SK-N-SH treated with all-trans-retinoic acid at 6 μM for 48 hours (cell line): ENCODE measurements around the gene EPN2.

Experiments used
- ATAC-seq: fragments of 200-7000 bp; cut with Tn5 transposase; 3 replicates; pipeline ENCODE4 v1.9.1; 2020; ENCODE audit warnings: mild to moderate bottlenecking, moderate library complexity
- ARNTL ChIP-seq: fragments of 450-650 bp; formaldehyde crosslinking; IDR thresholded peaks from 2 replicates; pipeline ENCODE4 v1.5.0; 2020; ENCODE audit warnings: low read depth, mild to moderate bottlenecking, moderate library complexity, borderline replicate concordance
- BACH2 ChIP-seq: fragments of 250-450 bp; sonication (Bioruptor Pico); IDR thresholded peaks from 2 replicates; pipeline ENCODE4 v1.9.0; 2021; ENCODE audit warnings: mild to moderate bottlenecking, borderline replicate concordance
- CSDC2 ChIP-seq: fragments of 250-450 bp; sonication (Bioruptor Pico); IDR thresholded peaks from 2 replicates; pipeline ENCODE4 v1.5.0; 2020; ENCODE audit warnings: mild to moderate bottlenecking, moderate library complexity
- ESRRG ChIP-seq: fragments of 250-450 bp; sonication (Bioruptor Pico); IDR thresholded peaks from 2 replicates; pipeline ENCODE4 v1.6.1; 2021; ENCODE audit warnings: mild to moderate bottlenecking
- GLIS3 ChIP-seq: fragments of 250-450 bp; sonication (Bioruptor Pico); IDR thresholded peaks from 2 replicates; pipeline ENCODE4 v1.5.0; 2020; ENCODE audit warnings: mild to moderate bottlenecking, moderate library complexity
- ISL1 ChIP-seq: fragments of 250-450 bp; sonication (Bioruptor Pico); IDR thresholded peaks from 2 replicates; pipeline ENCODE4 v2.1.2; 2022; ENCODE audit warnings: mild to moderate bottlenecking, moderate library complexity
- OSR1 ChIP-seq: fragments of 250-450 bp; sonication (Bioruptor Pico); IDR thresholded peaks from 2 replicates; pipeline ENCODE4 v1.8.0; 2022; ENCODE audit warnings: moderate library complexity, mild to moderate bottlenecking, inconsistent platforms
- PPARA ChIP-seq: fragments of 250-450 bp; sonication (Bioruptor Pico); IDR thresholded peaks from 2 replicates; pipeline ENCODE4 v1.5.0; 2020; ENCODE audit warnings: mild to moderate bottlenecking, borderline replicate concordance
- RARB ChIP-seq: fragments of 250-450 bp; sonication (Bioruptor Pico); IDR thresholded peaks from 2 replicates; pipeline ENCODE4 v1.8.0; 2021; ENCODE audit warnings: mild to moderate bottlenecking, moderate library complexity
- SNAI2 ChIP-seq: fragments of 250-450 bp; sonication (Bioruptor Pico); IDR thresholded peaks from 2 replicates; pipeline ENCODE4 v1.5.0; 2020; ENCODE audit warnings: mild to moderate bottlenecking, moderate library complexity
- TCF4 ChIP-seq: fragments of 250-450 bp; sonication (Bioruptor Pico); IDR thresholded peaks from 2 replicates; pipeline ENCODE4 v1.8.0; 2021; ENCODE audit warnings: mild to moderate bottlenecking, moderate library complexity, borderline replicate concordance
- TOX ChIP-seq: fragments of 250-450 bp; sonication (Bioruptor Pico); IDR thresholded peaks from 2 replicates; pipeline ENCODE4 v1.8.0; 2021; ENCODE audit warnings: mild to moderate bottlenecking, moderate library complexity, borderline replicate concordance
- ZC3H10 ChIP-seq: fragments of 250-450 bp; sonication (Bioruptor Pico); IDR thresholded peaks from 2 replicates; pipeline ENCODE4 v1.5.1; 2021; ENCODE audit warnings: mild to moderate bottlenecking, moderate library complexity
- ZFP3 ChIP-seq: fragments of 250-450 bp; sonication (Bioruptor Pico); IDR thresholded peaks from 2 replicates; pipeline ENCODE4 v1.5.0; 2020; ENCODE audit warnings: mild to moderate bottlenecking, moderate library complexity
- ZNF565 ChIP-seq: fragments of 450-650 bp; formaldehyde crosslinking; conservative IDR thresholded peaks from 2 replicates; pipeline ENCODE4 v1.5.0; 2020; ENCODE audit warnings: low read depth, mild to moderate bottlenecking, moderate library complexity
- ZNF70 ChIP-seq: fragments of 450-650 bp; formaldehyde crosslinking; IDR thresholded peaks from 2 replicates; pipeline ENCODE4 v1.5.0; 2020; ENCODE audit warnings: mild to moderate bottlenecking, moderate library complexity
- ZNF8 ChIP-seq: fragments of 450-650 bp; formaldehyde crosslinking; IDR thresholded peaks from 2 replicates; pipeline ENCODE4 v1.5.0; 2020; ENCODE audit warnings: mild to moderate bottlenecking, moderate library complexity
- TF ChIP-seq, protein P1 (sequence below): fragments of 250-450 bp; sonication (Bioruptor Pico); IDR thresholded peaks from 2 replicates; pipeline ENCODE4 v1.8.0; 2020; ENCODE audit warnings: mild to moderate bottlenecking, moderate library complexity, borderline replicate concordance
- TF ChIP-seq, protein P2 (sequence below): fragments of 250-450 bp; sonication (Bioruptor Pico); IDR thresholded peaks from 2 replicates; pipeline ENCODE4 v1.5.0; 2020; ENCODE audit warnings: mild to moderate bottlenecking, moderate library complexity
- TF ChIP-seq, protein P3 (sequence below): fragments of 250-450 bp; sonication (Bioruptor Pico); IDR thresholded peaks from 2 replicates; pipeline ENCODE4 v1.8.0; 2021; ENCODE audit warnings: low read depth, mild to moderate bottlenecking, moderate library complexity, borderline replicate concordance

EPN2 gene

DNA sequence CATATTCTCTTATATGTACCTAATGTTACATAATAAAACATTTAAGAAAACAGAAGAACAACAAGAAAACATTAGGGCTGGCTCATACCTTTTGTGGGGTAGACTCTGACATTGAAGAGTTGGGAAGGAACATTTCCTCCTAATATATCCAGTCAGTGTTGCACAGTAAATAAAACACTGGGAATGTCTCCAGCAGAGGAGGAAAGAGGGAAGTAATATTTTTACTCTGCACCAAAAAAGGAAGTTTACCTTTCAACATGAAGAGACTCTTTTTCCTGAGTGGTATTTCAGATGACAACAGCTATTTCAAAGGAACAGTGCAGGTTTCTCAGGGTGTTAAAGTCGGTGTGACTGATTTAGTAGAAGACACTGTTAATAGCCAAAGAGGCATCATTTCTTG is 31.9 kb downstream of the EPN2 start:
- no peak for ATAC-seq
- TF ChIP-seq ESRRG (no peak), ARNTL (no peak), TCF4 (CRISPR knock-in tag) (no peak), RARB (CRISPR knock-in tag) (no peak), TOX (no peak), ZNF8 (no peak), ZNF70 (CRISPR knock-in tag) (no peak), OSR1 (CRISPR knock-in tag) (no peak), BACH2 (CRISPR knock-in tag) (no peak), CSDC2 (CRISPR knock-in tag) (no peak), ZNF565 (no peak)
- TF ChIP-seq, protein P1, sequence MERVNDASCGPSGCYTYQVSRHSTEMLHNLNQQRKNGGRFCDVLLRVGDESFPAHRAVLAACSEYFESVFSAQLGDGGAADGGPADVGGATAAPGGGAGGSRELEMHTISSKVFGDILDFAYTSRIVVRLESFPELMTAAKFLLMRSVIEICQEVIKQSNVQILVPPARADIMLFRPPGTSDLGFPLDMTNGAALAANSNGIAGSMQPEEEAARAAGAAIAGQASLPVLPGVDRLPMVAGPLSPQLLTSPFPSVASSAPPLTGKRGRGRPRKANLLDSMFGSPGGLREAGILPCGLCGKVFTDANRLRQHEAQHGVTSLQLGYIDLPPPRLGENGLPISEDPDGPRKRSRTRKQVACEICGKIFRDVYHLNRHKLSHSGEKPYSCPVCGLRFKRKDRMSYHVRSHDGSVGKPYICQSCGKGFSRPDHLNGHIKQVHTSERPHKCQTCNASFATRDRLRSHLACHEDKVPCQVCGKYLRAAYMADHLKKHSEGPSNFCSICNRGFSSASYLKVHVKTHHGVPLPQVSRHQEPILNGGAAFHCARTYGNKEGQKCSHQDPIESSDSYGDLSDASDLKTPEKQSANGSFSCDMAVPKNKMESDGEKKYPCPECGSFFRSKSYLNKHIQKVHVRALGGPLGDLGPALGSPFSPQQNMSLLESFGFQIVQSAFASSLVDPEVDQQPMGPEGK (CRISPR knock-in tag), result no peak
- TF ChIP-seq, protein P2, sequence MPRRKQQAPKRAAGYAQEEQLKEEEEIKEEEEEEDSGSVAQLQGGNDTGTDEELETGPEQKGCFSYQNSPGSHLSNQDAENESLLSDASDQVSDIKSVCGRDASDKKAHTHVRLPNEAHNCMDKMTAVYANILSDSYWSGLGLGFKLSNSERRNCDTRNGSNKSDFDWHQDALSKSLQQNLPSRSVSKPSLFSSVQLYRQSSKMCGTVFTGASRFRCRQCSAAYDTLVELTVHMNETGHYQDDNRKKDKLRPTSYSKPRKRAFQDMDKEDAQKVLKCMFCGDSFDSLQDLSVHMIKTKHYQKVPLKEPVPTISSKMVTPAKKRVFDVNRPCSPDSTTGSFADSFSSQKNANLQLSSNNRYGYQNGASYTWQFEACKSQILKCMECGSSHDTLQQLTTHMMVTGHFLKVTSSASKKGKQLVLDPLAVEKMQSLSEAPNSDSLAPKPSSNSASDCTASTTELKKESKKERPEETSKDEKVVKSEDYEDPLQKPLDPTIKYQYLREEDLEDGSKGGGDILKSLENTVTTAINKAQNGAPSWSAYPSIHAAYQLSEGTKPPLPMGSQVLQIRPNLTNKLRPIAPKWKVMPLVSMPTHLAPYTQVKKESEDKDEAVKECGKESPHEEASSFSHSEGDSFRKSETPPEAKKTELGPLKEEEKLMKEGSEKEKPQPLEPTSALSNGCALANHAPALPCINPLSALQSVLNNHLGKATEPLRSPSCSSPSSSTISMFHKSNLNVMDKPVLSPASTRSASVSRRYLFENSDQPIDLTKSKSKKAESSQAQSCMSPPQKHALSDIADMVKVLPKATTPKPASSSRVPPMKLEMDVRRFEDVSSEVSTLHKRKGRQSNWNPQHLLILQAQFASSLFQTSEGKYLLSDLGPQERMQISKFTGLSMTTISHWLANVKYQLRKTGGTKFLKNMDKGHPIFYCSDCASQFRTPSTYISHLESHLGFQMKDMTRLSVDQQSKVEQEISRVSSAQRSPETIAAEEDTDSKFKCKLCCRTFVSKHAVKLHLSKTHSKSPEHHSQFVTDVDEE, result no peak

GRCh38 chr17:19269641-19270040 is 32.5 kb downstream of the EPN2 start:
- no peak for ATAC-seq
- TF ChIP-seq ZNF8 (no peak), SNAI2 (CRISPR knock-in tag) (no peak), CSDC2 (CRISPR knock-in tag) (no peak), GLIS3 (CRISPR knock-in tag) (no peak), ZFP3 (CRISPR knock-in tag) (no peak), RARB (CRISPR knock-in tag) (no peak), TCF4 (CRISPR knock-in tag) (no peak), ARNTL (no peak)
- TF ChIP-seq, protein P3, sequence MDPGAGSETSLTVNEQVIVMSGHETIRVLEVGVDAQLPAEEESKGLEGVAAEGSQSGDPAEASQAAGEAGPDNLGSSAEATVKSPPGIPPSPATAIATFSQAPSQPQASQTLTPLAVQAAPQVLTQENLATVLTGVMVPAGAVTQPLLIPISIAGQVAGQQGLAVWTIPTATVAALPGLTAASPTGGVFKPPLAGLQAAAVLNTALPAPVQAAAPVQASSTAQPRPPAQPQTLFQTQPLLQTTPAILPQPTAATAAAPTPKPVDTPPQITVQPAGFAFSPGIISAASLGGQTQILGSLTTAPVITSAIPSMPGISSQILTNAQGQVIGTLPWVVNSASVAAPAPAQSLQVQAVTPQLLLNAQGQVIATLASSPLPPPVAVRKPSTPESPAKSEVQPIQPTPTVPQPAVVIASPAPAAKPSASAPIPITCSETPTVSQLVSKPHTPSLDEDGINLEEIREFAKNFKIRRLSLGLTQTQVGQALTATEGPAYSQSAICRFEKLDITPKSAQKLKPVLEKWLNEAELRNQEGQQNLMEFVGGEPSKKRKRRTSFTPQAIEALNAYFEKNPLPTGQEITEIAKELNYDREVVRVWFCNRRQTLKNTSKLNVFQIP, result no peak
- TF ChIP-seq, protein P2, result no peak

DNA sequence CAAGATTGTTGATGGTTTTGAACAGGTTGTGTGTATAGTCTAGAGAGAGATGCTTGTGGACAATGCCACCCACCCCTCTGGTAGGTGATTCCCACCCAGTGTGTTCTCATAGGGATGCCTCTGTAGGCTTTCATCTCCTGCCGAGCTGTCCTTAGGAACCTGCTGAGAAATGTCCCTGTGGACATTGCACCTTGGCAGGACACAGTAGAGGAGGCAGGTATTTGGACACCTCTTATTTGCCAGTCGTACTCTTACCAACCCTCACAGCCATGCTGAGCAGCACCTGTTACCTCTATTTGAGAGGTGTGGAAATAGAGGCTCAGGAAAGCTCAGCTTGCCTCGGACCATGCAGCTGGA is 33.2 kb downstream of the EPN2 start:
- ATAC-seq, result no peak
- TF ChIP-seq RARB (CRISPR knock-in tag), result no peak
- no peak for TF ChIP-seq CSDC2 (CRISPR knock-in tag)

DNA sequence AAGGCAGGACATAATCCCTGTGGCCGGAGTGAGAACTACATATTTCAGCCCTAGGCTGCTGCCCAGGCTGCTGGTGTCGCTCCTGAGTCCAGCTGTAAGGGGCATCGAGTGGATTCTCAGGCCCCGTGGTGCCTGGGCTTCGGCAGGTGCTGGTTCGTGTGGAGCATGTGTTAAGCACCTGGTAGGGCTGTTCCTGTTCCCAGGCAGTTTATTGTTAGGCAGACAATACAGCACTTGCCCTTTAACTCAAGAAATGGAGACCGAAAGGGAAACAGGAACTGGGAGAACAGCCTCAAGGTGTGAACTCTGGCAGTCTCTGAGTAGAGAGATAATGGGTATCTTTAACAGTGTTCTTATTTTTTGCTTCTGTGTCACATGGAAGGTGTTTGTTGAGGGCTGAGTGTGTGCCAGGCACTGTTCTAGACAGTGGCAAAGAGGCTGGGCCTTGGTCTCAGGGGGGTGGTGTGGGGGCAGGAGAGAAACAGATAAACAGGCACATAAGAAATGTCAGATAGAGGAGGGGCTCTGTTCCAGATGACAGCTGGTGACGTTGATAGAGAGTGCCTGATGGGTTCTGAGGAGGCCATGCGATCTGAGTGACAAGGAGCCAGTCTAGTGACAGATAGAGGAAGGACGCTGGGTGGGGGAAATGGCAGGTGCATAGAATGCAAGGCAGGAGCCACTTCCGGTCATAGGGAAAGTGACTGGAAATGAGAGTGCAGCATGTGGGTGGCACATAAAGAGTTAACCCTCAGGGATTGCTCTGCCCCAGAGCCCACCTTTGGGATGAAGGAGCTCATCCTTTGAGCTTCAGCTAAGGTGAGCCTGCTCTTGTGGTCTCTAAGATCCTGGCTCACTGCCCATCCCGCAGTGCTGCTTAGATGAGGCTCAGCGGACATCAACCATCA is 33.8 kb downstream of the EPN2 start:
- ATAC-seq, result peak; percentile 44; the same call in 2 of the 3 replicates
- TF ChIP-seq ZFP3 (CRISPR knock-in tag) (no peak), ZC3H10 (CRISPR knock-in tag) (no peak), RARB (CRISPR knock-in tag) (no peak), BACH2 (CRISPR knock-in tag) (no peak), OSR1 (CRISPR knock-in tag) (no peak), SNAI2 (CRISPR knock-in tag) (no peak), ZNF8 (no peak), ZNF70 (CRISPR knock-in tag) (no peak), ESRRG (no peak), TCF4 (CRISPR knock-in tag) (no peak), ARNTL (no peak), PPARA (CRISPR knock-in tag) (no peak), ISL1 (CRISPR knock-in tag) (no peak), ZNF565 (no peak), TOX (no peak), CSDC2 (CRISPR knock-in tag) (no peak), GLIS3 (CRISPR knock-in tag) (no peak)
- TF ChIP-seq, protein P1 (CRISPR knock-in tag), result no peak
